ENCODE measurements around the gene DTYMK. TPM values are rescaled to one million over a fixed set of nuclear protein-coding genes. Genes with fewer than 3 reads are reported as not detected.

DTYMK gene
- total and polyA plus RNA-seq, 2 of the 8 experiments (the other 6 are each of a cell fraction or from before 2014, with no cell fraction given), result 58.3 to 69.9 TPM

DNA sequence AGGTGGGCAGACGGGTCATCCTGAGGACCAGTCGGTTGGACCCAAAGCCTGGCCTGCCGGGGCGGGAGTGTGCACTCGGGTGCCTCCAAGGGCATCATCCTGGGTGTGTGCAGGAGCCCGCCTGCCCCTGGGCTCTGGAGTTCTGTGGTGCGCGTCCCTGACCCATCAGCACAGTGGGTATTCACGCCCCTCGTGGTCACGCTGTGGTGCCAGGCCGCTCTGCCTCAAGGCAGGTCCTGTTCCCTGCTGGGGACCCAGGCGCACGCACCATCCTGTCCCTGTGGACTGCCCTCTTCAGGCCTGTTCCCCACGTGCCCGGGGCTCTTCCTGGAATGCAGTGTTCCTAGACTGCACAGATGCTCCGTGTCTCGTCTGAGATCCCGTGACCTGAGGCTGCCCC lies 33.5 kb upstream of the DTYMK start:
- no peak overlapping the region for H2AK5ac ChIP-seq (ENCODE audit: low read depth, low read length)
- H2AFZ ChIP-seq (ENCODE audit: low read length), result no peak overlapping the region
- no peak overlapping the region for H3K56ac ChIP-seq (replicated peaks; ENCODE audit: insufficient read length, low read depth, low read length)
- peaks cover 6 to 43% (median 36%) of the 10 kb centered on the region in 4 experiments; a peak in 7 of 8 replicates for H3K36me3 ChIP-seq (ENCODE audit: control insufficient read depth in 2 of 4, insufficient read depth in 4 of 4, low read length in 3 of 4)
- no peak overlapping the region for H3K4ac ChIP-seq (replicated peaks; ENCODE audit: insufficient read length, low read depth, low read length)
- H3K9me3 ChIP-seq (ENCODE audit: insufficient read depth in 2 of 2, low read depth in 1 of 2, low read length in 1 of 2), result peaks cover 12 to 16% of the 10 kb centered on the region in 2 experiments
- H2BK5ac ChIP-seq (ENCODE audit: low read depth, low read length), result no peak overlapping the region
- no peaks in the 10 kb centered on the region for H3K23me2 ChIP-seq (ENCODE audit: low read depth, low read length)
- H4K20me1 ChIP-seq (replicated peaks in 1 of 2; ENCODE audit: control insufficient read depth in 1 of 2, insufficient read depth in 2 of 2, low read length in 2 of 2), result peaks cover 0 to 6% of the 10 kb centered on the region in 2 experiments
- no peak overlapping the region for H3K23ac ChIP-seq (ENCODE audit: insufficient read length)
- ChIA-PET CTCF (ENCODE audit: partially characterized antibody) (interaction anchor here (0.6 to 1.9 kb wide), 5 partner anchors 10 to 17 kb away, joined by 3 to 8 read pairs (median 4); partner anchors contain the start of gene ING5), POLR2A (ENCODE audit: partially characterized antibody) (interaction anchor here (2.3 to 4.2 kb wide), 2 partner anchors 16 to 21 kb away, joined by 6 to 36 read pairs; partner anchors contain the start of gene ING5)
- FAIRE-seq, result no peak
- 91% methylated on average over 19 of the region's 19 CpGs; no CpG with 5 or more reads in 1 of the 2 experiments for WGBS, 2 experiments (ENCODE audit: extremely low coverage in 1 of 2, insufficient coverage in 1 of 2, insufficient read length in 1 of 2, insufficient replicate concordance in 2 of 2, low coverage in 1 of 2, low lambda C conversion rate in 2 of 2, missing lambda C conversion rate in 1 of 2)
- H3K4me1 ChIP-seq (replicated peaks in 1 of 4; ENCODE audit: control insufficient read depth in 3 of 4, insufficient read depth in 4 of 4, low read length in 3 of 4), result no peaks in the 10 kb centered on the region
- H2BK12ac ChIP-seq (ENCODE audit: low read depth, low read length), result no peak overlapping the region
- no peak overlapping the region for H4K8ac ChIP-seq (ENCODE audit: extremely low read depth, insufficient read depth, low read length)
- H2BK120ac ChIP-seq (replicated peaks; ENCODE audit: low read depth, low read length), result no peak overlapping the region
- DNase-seq (ENCODE audit: low read depth in 1 of 2, low spot score in 2 of 2), result no peak
- no peak overlapping the region for H2BK20ac ChIP-seq (ENCODE audit: low read length)
- H3K79me2 ChIP-seq (ENCODE audit: control insufficient read depth in 1 of 2, insufficient read depth in 2 of 2, low read length in 2 of 2), result no peaks in the 10 kb centered on the region
- no peak overlapping the region for H3K4me3 ChIP-seq (ENCODE audit: extremely low read depth in 1 of 4, insufficient read depth in 2 of 4, low read depth in 3 of 4, low read length in 4 of 4)
- H4K91ac ChIP-seq (replicated peaks; ENCODE audit: insufficient read length, low read length), result no peak overlapping the region
- no peak overlapping the region for H3K18ac ChIP-seq (ENCODE audit: extremely low read depth, low read length)
- H3K27ac ChIP-seq (ENCODE audit: low read depth, low read length), result no peak overlapping the region
- no peaks in the 10 kb centered on the region; the same call in 1 of the 2 replicates for H3K79me1 ChIP-seq (ENCODE audit: low read depth, low read length)
- no peak overlapping the region for H3K4me2 ChIP-seq (ENCODE audit: insufficient read depth in 1 of 2, low read depth in 2 of 2, low read length in 2 of 2)
- H3K14ac ChIP-seq (ENCODE audit: insufficient read length), result no peak overlapping the region
- H3K27me3 ChIP-seq (replicated peaks in 1 of 4; ENCODE audit: control insufficient read depth in 3 of 4, extremely low read depth in 1 of 4, insufficient read depth in 3 of 4, low read length in 3 of 4), result no peaks in the 10 kb centered on the region; a peak in 1 of 7 replicates
- H4K5ac ChIP-seq (ENCODE audit: insufficient read length, low read depth, low read length), result no peak overlapping the region
- H3K9ac ChIP-seq (replicated peaks in 1 of 4; ENCODE audit: extremely low read depth in 1 of 4, low read depth in 3 of 4, low read length in 3 of 4), result no peak overlapping the region
- no peak overlapping the region for H2BK15ac ChIP-seq (ENCODE audit: low read length)
- TF ChIP-seq POLR2A (IDR thresholded peaks at IDR 0.05; ENCODE audit: control extremely low read depth in 1 of 2, low read depth in 2 of 2, low read length in 2 of 2), result no peak
- no peak for TF ChIP-seq GABPA (IDR thresholded peaks at IDR 0.05; ENCODE audit: borderline replicate concordance, insufficient read depth, low read length)
- no peak for TF ChIP-seq BRCA1 (IDR thresholded peaks at IDR 0.05; ENCODE audit: low read depth, low read length)
- TF ChIP-seq RFX5 (IDR thresholded peaks at IDR 0.05; ENCODE audit: borderline replicate concordance, low read depth, low read length), result no peak
- TF ChIP-seq, protein P1, sequence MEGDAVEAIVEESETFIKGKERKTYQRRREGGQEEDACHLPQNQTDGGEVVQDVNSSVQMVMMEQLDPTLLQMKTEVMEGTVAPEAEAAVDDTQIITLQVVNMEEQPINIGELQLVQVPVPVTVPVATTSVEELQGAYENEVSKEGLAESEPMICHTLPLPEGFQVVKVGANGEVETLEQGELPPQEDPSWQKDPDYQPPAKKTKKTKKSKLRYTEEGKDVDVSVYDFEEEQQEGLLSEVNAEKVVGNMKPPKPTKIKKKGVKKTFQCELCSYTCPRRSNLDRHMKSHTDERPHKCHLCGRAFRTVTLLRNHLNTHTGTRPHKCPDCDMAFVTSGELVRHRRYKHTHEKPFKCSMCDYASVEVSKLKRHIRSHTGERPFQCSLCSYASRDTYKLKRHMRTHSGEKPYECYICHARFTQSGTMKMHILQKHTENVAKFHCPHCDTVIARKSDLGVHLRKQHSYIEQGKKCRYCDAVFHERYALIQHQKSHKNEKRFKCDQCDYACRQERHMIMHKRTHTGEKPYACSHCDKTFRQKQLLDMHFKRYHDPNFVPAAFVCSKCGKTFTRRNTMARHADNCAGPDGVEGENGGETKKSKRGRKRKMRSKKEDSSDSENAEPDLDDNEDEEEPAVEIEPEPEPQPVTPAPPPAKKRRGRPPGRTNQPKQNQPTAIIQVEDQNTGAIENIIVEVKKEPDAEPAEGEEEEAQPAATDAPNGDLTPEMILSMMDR (IDR thresholded peaks at IDR 0.05; ENCODE audit: control extremely low read depth in 1 of 3, insufficient read depth in 1 of 3, low read depth in 1 of 3, low read length in 3 of 3), result no peak
- no peak for TF ChIP-seq HDAC6 (IDR thresholded peaks at IDR 0.05; ENCODE audit: low read depth, low read length)
- TF ChIP-seq, protein P2, sequence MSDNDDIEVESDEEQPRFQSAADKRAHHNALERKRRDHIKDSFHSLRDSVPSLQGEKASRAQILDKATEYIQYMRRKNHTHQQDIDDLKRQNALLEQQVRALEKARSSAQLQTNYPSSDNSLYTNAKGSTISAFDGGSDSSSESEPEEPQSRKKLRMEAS (IDR thresholded peaks at IDR 0.05), result no peak
- TF ChIP-seq CTBP2 (IDR thresholded peaks at IDR 0.05; ENCODE audit: borderline replicate concordance, insufficient read depth, insufficient read length, low read length), result no peak
- no peak for TF ChIP-seq MAFK (IDR thresholded peaks at IDR 0.05; ENCODE audit: low read depth, low read length)
- TF ChIP-seq YY1 (IDR thresholded peaks at IDR 0.05; ENCODE audit: low read depth, low read length), result no peak
- no peak for TF ChIP-seq FOSL1 (IDR thresholded peaks at IDR 0.05; ENCODE audit: insufficient read depth, low read depth, low read length)
